GM11168 (cell line): Measurements from ENCODE around the gene USP30.
"Not testable (repeated sequence)": the region's sequence is repeated elsewhere in the genome, so short reads cannot be mapped to it uniquely, and the experiment has no call there.

Experiments used
- in situ Hi-C: fragments of 300-500 bp; cut with MboI; formaldehyde crosslinking; loops from one replicate; pipeline ENCODE4 v1.12.0; 2022; ENCODE audit warnings: low sequenced_read_pairs; ENCODE audit not compliant: unreplicated experiment

Gene USP30

DNA sequence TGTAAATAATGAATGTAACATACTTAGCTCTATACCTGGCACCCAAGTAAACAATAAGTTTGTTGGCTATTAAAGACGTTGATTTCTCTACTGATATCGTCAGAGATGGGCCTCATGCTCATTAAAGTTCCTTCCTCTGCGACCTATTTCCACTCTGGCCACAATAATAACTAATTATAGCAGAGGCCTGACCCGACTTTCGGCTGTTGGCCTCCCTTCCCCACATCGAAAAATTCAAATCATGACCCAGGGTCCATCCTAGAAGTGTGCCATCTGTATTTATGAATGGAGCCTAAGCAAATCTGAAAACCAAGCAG, 321 bp upstream of the USP30 start:
- in situ Hi-C loops = no loop called here

DNA sequence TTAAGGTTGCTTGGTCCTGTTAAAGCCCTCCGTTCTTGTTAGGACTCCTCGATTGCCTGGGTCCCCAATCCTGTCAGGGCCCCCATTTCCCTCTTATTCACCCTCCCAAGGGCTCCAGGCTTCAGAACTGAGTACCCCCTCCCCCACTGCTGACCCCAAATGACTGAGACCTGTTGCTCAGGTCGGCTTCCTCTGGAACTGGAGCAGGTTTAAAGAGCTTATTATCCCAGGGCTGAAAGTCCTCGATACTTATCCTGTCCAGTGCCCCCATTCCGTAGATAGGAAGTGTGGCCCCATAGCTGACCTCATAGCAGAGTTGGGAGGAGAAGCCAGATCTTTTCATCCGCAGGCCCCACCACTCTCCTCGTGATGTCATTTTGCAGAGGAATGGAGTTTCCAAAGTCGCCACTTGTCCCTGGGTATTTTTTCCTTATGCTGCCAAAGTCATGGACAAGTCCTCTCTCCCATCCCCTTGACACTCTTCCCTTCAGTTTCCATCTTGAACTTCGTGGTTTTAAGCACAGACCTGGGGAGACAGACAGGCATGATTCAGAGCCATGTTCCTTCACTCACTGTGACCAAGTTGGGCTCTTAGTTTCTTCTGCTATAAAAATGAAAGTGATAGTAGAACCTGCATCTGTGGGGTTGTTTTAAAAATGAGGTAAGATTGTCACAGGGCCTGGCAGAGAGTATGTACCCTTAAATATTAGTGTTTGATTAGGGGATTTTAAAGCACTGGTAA, 1.2 kb downstream of the USP30 start:
- in situ Hi-C loops = no loop called here

GRCh38 chr12:109054124-109054513, 1.7 kb downstream of the USP30 start:
- in situ Hi-C loops = not testable (repeated sequence)

DNA sequence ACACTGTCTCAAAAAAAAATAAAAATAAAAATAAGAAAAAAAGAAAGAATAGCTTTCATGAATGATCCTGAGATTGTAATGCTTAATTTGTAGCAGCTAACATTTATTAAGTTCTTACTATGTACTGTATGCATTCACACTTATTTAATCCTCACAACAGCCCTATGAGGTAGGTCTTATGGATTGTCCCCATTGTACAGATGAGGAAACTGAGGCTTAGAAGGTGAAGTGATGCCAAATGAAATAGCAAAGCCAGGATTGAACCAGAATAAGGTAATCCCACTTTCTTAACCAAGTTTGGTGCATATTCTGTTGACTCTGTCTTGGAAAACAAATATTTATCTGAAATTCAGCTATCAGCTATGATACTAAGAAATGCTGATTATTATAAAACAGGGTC, 2.1 kb downstream of the USP30 start:
- in situ Hi-C loops = no loop called here

GRCh38 chr12:109056891-109057290, 4.5 kb downstream of the USP30 start:
- in situ Hi-C loops = no loop called here

DNA sequence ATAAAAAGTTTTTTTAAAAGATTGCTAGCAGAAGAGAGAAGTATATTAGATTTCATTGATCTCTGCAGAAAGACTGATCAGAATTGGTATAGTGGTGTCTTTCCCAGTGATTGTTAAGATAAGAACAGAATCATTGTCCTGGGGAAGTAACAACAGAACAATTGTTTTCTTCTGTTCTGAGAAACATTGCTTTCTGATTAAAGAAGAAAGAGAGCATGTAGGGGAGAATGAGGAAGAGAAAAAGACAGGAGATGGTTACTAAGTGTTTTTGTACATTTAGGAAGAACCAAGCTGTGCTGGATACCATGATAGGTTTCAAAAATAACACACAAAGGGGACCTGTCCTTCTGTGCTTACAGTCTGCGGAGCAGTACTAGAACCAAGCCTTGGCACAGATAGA, 5.0 kb downstream of the USP30 start:
- in situ Hi-C loops = no loop called here

DNA sequence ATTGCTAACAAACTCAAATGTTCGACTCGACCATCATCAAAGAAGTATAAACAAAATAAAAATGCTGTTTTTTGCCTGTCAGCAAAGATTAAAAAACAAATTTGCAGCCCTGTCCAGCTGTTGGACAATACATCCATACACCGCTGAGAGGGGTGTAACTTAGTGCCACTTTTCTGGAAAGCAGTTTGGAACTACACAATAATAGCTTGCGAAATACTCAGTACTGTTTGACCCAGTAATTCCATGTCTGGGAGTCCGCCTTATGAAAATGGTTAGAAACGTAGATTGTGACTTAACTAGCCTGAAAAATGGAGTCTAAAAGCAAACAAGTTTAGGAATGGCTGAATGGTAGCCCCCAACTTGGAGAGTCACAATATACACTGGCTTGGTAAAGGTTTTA, 6.4 kb downstream of the USP30 start:
- in situ Hi-C loops = no loop called here

GRCh38 chr12:109064143-109064542, 11.8 kb downstream of the USP30 start:
- in situ Hi-C loops = no loop called here

DNA sequence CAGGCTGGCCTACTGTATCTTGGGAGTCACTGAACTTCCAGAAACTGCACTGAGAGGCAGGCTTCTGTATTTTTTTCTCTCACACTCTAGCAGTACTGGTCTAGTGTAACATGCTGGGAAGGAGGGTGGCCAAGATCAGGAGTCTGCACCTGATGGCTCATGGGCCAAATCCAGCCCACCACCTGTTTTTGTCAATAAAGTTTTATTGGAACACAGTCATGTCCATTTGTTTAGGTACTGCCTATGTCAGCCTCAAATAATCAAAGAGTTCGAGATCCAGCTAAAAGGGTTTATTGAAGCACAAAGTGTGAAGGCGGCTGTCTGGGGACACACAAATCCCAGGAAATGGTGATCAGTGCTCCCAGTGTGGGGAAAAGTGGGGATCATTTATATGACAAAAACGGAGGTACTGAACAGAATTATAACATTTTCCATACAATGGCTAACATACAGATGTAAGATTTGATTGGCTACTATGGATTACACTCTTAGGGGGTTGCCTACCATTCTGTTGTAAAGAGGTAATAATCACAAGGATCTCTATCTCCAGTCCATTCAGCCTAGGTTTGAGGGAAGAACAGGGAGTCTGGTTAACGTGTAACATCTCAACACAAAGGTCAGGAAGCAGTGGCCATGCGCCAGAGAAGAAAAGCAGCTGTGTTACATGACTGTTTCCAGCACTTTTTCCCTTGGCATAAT, 12.9 kb downstream of the USP30 start:
- in situ Hi-C loops = no loop called here

- in situ Hi-C loops = no loop called here
These were observed 13.4 kb downstream of the USP30 start for GRCh38 chr12:109065853-109066193.

GRCh38 chr12:109069307-109070271, 17.2 kb downstream of the USP30 start:
- in situ Hi-C loops = no loop called here

DNA sequence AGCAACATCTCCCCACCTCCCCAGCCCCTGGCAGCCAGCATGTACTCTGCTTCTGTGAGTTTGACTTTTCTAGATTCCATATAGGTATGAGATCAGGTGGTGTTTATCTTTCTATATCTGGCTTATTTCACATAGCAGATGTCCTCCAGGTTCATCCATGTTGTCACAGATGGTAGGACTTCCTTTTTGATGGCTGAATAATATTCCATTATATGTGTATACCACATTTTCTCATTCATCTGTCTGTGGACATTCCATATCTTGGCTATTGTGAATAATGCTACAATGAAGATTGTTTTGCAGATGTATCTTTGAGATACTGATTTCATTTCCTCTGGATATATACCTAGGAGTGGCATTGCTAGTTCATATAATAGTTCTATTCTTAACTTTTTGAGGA, 22.5 kb downstream of the USP30 start:
- in situ Hi-C loops = loop anchor here (25.0 kb wide), 1 partner anchor 213 kb away; the partner anchor contains the start of gene SSH1

DNA sequence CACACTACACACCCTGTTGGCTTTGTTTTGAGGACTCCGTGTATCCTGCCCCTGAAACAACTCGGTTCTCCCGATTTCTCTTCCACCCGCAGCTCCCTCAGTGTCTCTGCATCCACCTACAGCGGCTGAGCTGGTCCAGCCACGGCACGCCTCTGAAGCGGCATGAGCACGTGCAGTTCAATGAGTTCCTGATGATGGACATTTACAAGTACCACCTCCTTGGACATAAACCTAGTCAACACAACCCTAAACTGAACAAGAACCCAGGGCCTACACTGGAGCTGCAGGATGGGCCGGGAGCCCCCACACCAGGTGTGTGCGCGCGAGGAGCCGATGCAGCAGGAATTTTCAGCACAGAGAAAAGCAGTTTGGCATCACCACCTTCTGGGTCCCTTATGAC, 30.4 kb downstream of the USP30 start:
- in situ Hi-C loops = loop anchor here (25.0 kb wide), 1 partner anchor 220 kb away; the partner anchor contains the start of gene SSH1

- in situ Hi-C loops = loop anchor here (25.0 kb wide), 1 partner anchor 222 kb away; the partner anchor contains the start of gene SSH1
These were observed 32.0 kb downstream of the USP30 start for GRCh38 chr12:109084425-109084824.

DNA sequence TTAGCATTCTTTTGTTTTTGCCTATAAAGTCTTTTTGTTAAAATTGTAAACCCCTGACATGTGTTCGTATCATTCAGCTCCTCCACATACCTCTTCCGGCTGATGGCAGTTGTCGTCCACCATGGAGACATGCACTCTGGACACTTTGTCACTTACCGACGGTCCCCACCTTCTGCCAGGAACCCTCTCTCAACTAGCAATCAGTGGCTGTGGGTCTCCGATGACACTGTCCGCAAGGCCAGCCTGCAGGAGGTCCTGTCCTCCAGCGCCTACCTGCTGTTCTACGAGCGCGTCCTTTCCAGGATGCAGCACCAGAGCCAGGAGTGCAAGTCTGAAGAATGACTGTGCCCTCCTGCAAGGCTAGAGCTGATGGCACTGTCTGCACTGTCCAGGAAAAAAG, 33.2 kb downstream of the USP30 start:
- in situ Hi-C loops = loop anchor here (25.0 kb wide), 1 partner anchor 223 kb away; the partner anchor contains the start of gene SSH1

- in situ Hi-C loops = loop anchor here (25.0 kb wide), 1 partner anchor 225 kb away; the partner anchor contains the start of gene SSH1
These were observed 34.9 kb downstream of the USP30 start for GRCh38 chr12:109087250-109087649.

GRCh38 chr12:109088818-109089217, 36.4 kb downstream of the USP30 start:
- in situ Hi-C loops = loop anchor here (25.0 kb wide), 1 partner anchor 227 kb away; the partner anchor contains the start of gene SSH1

DNA sequence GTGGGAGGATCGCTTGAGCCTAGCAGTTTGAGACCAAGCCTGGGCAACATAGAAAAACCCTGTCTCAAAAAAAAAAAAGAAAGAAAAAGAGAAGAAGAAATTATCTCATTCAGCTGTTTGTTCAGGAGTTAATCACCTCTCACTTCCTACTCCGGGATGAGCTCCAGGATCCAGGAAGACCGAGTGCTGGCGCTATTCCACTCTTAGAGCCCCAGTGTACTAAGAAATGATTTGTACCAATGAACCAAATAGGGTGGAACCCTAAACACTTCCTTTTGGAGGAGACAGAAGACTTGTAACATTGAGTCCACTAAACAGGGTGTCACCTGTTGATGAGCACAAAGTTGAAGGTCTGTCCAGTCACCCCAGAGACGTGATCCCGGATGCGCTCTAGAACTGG, 37.3 kb downstream of the USP30 start:
- in situ Hi-C loops = loop anchor here (10.0 to 25.0 kb wide), 3 partner anchors 135 to 445 kb away; partner anchors contain the start of gene SSH1

GRCh38 chr12:109092497-109093021, 40.2 kb downstream of the USP30 start:
- in situ Hi-C loops = loop anchor here (10.0 to 25.0 kb wide), 3 partner anchors 138 to 448 kb away; partner anchors contain the start of gene SSH1
